Activated CD8-positive, alpha-beta memory T cell treated with anti-CD3 and anti-CD28 coated beads for 48 hours (primary cell): ENCODE measurements around the gene CTNND2.
"Not testable (repeated sequence)": the region's sequence is repeated elsewhere in the genome, so short reads cannot be mapped to it uniquely, and the experiment has no call there.

Source experiments
- DNase-seq, 3 experiments: peaks; one replicate each; pipeline ENCODE4 v3.0.0-alpha.2; 2020; ENCODE audit warnings: low read depth in 2 of 3, low spot score in 2 of 3

The CTNND2 gene

GRCh38 chr5:11334404-11334803 lies 569.8 kb downstream of the CTNND2 start:
- no peak for DNase-seq

GRCh38 chr5:11329679-11330078 lies 574.6 kb downstream of the CTNND2 start:
- no peak for DNase-seq

GRCh38 chr5:11324521-11325289 lies 579.5 kb downstream of the CTNND2 start:
- DNase-seq = no peak

DNA sequence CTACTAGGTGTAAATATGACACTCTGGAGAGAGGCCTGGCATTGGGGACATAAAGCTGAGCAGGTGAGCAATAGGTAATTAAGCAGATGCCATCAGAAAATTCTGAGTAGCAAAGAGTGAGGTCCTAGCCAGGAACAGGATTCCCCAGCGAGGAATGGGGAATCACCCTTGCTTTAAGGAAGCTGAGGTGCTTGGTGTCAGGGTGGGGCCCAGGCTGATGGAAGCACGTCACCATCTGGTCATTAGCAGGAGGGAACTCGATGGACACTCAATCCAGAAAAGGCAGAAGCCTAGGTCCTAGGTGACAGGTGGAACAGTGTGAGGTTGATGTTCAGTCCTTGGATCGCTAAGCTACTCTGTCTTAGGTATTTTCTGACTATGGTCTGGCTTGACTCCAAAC lies 580.5 kb downstream of the CTNND2 start:
- DNase-seq = no peak

DNA sequence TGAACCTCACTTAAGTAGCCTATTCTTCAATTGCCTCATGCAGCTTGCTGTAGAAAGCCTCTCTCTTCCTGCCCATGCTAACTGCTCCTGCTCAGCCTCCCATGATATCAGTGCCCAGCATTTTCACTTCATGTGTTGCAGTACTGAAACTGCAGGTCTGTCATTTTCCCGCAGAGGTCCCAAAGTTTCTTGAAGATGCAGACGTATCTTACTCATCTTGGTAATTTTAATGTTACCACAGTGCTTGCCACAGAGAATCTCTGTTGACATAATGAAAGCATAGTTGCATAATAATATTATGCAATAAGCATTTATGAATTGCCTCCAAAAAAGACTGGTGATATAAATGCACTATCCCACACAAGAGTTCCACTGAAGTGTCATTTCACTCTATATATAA lies 582.1 kb downstream of the CTNND2 start:
- DNase-seq = no peak

DNA sequence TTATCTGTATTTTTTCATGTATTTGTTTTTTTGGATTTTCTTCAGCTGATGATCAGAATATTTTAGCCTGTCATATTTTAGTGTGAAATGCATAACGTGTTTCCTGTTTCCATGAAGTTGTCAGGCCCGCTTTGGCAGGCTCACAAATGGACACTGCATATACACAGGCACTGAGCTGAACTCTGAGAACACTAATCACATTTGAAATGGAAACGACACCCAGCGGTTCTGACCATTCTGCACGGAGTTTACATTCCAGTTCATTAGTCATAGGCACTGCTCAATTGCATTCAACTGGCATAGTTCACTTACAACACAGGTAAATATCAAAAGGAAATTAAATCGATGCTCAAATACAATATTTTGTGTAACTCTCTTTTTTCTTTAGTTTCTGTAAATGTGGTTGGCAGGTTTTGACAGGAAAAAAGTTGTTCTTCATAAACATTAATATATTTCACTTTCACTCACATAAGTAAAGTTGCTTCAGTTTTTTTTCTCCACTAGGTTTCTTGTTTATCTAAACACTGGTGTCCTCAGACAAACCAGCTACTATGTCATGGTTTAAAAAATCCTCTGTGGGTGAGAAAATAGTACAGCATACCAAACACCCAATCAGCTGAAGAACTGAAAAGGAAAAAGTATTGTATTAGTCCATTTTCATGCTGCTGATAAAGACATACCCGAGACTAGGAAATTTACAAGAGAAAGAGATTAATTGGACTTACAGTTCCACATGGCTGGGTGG lies 584.2 kb downstream of the CTNND2 start:
- DNase-seq = no peak

DNA sequence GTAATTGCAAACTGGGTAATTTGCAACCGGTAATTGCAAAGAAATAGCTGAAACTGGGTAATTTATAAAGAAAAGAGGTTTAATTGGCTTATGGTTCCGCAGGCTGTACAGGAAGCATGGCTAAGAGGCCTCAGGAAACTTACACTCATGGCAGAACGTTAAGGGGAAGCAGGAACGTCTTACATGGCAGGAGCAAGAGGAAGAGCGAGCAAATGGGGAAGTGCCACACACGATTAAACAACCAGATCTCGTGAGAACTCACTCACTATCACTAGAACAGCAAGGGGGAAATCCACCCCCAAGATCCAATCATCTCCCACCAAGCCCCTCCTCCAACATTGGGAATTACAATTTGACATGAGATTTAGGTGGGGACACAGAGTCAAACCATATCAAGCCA lies 590.6 kb downstream of the CTNND2 start:
- not testable (repeated sequence) for DNase-seq

GRCh38 chr5:11311731-11312130 lies 592.5 kb downstream of the CTNND2 start:
- DNase-seq = no peak

- no peak for DNase-seq
Observed at GRCh38 chr5:11311272-11311671, 593.0 kb downstream of the CTNND2 start.

- DNase-seq = no peak
Observed at GRCh38 chr5:11310158-11310557, 594.1 kb downstream of the CTNND2 start.

GRCh38 chr5:11306365-11306764 lies 597.9 kb downstream of the CTNND2 start:
- no peak for DNase-seq

DNA sequence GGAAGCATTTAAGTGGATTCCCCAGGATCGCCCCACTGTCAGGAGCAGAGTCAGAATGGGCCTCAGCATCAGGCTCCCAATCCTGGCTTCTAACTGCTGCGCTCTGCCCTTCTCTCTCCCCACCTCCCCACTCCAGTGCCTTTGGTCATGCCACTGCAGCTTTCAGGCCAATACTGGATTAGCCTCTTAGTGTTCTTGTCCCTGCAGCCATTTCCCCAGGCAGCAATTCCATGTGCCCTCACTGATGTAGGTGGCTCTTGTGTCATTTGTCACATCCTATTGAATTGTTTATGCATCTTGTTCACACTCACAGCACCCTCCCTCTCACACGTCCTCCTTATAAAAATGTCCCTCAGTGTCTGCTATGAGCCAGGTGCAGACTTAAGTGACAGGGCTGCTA lies 599.0 kb downstream of the CTNND2 start:
- DNase-seq = no peak

- DNase-seq = no peak
Observed at GRCh38 chr5:11304641-11305040, 599.6 kb downstream of the CTNND2 start.

DNA sequence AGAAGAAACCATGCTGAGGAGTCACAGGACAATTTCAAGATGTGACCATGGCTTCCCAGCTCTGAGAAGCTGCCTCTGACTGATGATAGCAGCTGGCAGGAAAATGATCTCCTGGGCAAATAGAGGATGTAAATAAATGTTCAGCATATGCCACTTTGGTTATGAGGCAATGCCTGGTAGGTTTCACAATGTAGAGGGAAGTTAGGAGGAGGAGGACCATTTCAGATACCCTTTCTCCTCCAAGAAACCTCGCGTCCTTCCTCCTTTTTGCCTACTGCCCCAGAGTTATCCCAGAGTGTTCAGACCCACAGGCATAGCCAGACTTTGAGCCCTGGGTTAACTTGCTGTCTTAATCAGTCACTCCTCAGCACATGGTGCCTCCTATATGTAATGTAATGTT lies 601.6 kb downstream of the CTNND2 start:
- DNase-seq = no peak

- no peak for DNase-seq
Observed at GRCh38 chr5:11301171-11301570, 603.1 kb downstream of the CTNND2 start.

- DNase-seq = no peak
Observed at GRCh38 chr5:11300736-11301135, 603.5 kb downstream of the CTNND2 start.

GRCh38 chr5:11298877-11299276 lies 605.4 kb downstream of the CTNND2 start:
- DNase-seq = no peak

DNA sequence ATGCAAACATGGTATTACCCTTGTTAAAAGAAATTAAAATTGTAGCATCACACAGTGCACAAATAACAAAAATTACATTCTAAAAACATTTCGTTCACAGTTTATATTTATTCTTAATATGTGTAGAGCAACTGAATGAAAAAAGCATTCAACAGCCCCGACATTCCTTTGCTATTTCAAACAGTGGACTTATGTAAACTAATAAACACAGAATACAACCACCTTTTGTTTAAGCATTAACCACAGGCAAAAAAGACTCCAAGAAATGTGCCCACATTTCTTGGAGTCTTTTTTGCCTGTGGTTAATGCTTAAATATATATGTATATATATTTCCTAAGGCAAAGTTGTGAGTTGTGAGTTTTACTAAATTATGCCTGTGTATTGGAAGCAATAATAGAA lies 610.7 kb downstream of the CTNND2 start:
- no peak for DNase-seq

GRCh38 chr5:11292648-11293356 lies 611.4 kb downstream of the CTNND2 start:
- DNase-seq = no peak

- no peak for DNase-seq
Observed at GRCh38 chr5:11289733-11290132, 614.5 kb downstream of the CTNND2 start.

DNA sequence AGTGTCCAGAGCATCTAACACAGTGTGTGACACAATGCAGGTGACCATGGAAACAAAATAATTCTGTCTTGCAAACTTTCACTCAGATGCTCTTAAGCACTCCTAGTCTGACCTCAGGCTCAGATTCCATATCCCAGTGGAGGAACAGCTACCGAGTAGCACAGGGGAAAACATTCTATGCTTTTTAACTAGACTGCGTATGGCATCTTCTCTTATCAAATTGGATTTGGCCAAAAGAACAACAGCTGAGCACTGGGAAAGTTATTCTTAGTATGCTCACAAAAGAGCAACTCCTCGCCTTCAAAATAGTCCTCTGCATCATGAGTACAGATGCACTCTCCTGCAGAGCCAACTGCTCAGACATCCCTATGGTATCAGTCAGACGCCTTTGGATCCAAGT lies 615.0 kb downstream of the CTNND2 start:
- DNase-seq = no peak

DNA sequence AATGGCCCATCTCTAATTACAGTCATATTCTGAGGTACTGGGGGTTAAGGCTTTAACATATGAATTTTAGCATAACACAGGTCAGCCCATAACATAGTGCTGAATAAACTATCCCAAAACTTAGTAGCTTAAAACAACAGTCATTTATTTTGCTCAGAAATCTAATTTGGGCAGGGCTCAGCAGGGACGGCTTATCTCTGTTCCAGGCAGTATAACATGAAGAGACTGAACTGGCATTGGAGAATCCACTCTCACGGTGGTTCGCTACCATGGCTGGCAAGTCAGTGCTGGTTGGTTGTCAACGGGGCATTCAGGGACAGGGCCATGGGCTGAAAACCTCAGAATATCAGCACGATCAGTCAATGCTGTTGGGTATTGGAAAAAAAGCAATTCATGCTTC lies 622.4 kb downstream of the CTNND2 start:
- no peak for DNase-seq
